ENCODE measurements around the gene ADCY7. TPM values are rescaled to one million over a fixed set of nuclear protein-coding genes. Genes with fewer than 3 reads are reported as not detected.

ADCY7 gene
- total RNA-seq, 1 experiment from 2014 or later: 34.2 TPM

DNA sequence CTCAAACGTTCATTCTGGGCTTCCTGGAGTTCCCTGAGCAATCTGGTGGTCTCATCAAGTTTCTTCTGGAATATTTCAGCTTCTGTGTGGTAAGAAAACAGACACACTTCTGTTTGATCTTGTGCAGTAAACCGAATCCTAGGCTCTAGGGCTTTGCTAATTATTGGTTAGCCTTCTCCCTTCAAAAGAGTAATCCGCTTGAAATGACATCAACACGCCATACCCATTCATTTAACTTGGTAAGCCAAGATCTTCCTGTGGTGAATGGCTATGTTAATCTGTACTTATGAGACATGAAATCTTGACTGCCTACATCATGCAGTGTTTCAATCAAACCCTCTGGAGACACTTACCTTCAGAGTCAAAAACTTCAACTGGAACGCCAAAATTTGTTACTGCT is 54.0 kb downstream of the ADCY7 start:
- no peak overlapping the region for H3K27ac ChIP-seq (ENCODE audit: low read depth, low read length)
- H3K4me3 ChIP-seq (replicated peaks in 1 of 2; ENCODE audit: low read depth in 1 of 2, low read length in 2 of 2): no peak overlapping the region
- no peak for DNase-seq (ENCODE audit: low read depth, low spot score)
- H3K9ac ChIP-seq (ENCODE audit: low read length): no peak overlapping the region
- no peaks in the 10 kb centered on the region for H3K79me2 ChIP-seq (ENCODE audit: insufficient read depth, low read length)
- no peaks in the 10 kb centered on the region for H3K27me3 ChIP-seq (ENCODE audit: insufficient read depth, low read length)
- no peaks in the 10 kb centered on the region for H3K9me3 ChIP-seq (ENCODE audit: control insufficient read depth in 1 of 2, insufficient read depth in 1 of 2, low read depth in 1 of 2, low read length in 2 of 2)
- H2AFZ ChIP-seq (ENCODE audit: low read depth, low read length, poor library complexity, severe bottlenecking): no peak overlapping the region
- no TSS peak for BruUV-seq (replicated peaks)
- intact Hi-C loops (cut with micrococcal nuclease): loop anchor here (5.0 kb wide), 1 partner anchor 347 kb away; no protein-coding TSS in a partner anchor
- no peak for ATAC-seq
- no peaks in the 10 kb centered on the region for H3K4me1 ChIP-seq (ENCODE audit: control insufficient read depth in 1 of 2, insufficient read depth in 2 of 2, low read length in 2 of 2)
- no peaks in the 10 kb centered on the region for H3K9me2 ChIP-seq (ENCODE audit: insufficient read depth)
- no peak overlapping the region for H3K4me2 ChIP-seq (ENCODE audit: low read length)
- CTCF ChIA-PET: no interaction called here
- no peaks in the 10 kb centered on the region for H4K20me1 ChIP-seq (ENCODE audit: insufficient read depth)
- POLR2A ChIA-PET: no interaction called here
- TF ChIP-seq FOSL1 (IDR thresholded peaks at IDR 0.05; ENCODE audit: low read depth): no peak
- TF ChIP-seq EGR1 (IDR thresholded peaks at IDR 0.05; ENCODE audit: low read depth): no peak
- no peak for TF ChIP-seq YY1 (IDR thresholded peaks at IDR 0.05; ENCODE audit: extremely low read depth, insufficient replicate concordance, low read depth, low read length)
- no peak for TF ChIP-seq TCF7L2 (IDR thresholded peaks at IDR 0.05; ENCODE audit: borderline replicate concordance, extremely low read depth, insufficient read depth, insufficient read length)
- TF ChIP-seq CBX3 (IDR thresholded peaks at IDR 0.05; ENCODE audit: low read depth): no peak
- no peak for TF ChIP-seq JUND (IDR thresholded peaks at IDR 0.05)
- TF ChIP-seq SP1 (IDR thresholded peaks at IDR 0.05; ENCODE audit: low read depth): no peak
- TF ChIP-seq EZH2 (IDR thresholded peaks at IDR 0.05): no peak
- no peak for TF ChIP-seq CEBPB (IDR thresholded peaks at IDR 0.05; ENCODE audit: low read depth)
- TF ChIP-seq, protein P1, sequence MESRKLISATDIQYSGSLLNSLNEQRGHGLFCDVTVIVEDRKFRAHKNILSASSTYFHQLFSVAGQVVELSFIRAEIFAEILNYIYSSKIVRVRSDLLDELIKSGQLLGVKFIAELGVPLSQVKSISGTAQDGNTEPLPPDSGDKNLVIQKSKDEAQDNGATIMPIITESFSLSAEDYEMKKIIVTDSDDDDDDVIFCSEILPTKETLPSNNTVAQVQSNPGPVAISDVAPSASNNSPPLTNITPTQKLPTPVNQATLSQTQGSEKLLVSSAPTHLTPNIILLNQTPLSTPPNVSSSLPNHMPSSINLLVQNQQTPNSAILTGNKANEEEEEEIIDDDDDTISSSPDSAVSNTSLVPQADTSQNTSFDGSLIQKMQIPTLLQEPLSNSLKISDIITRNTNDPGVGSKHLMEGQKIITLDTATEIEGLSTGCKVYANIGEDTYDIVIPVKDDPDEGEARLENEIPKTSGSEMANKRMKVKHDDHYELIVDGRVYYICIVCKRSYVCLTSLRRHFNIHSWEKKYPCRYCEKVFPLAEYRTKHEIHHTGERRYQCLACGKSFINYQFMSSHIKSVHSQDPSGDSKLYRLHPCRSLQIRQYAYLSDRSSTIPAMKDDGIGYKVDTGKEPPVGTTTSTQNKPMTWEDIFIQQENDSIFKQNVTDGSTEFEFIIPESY (IDR thresholded peaks at IDR 0.05; ENCODE audit: extremely low read depth, insufficient replicate concordance, low read length): no peak
- TF ChIP-seq RAD21 (IDR thresholded peaks at IDR 0.05; ENCODE audit: low read depth): no peak
- TF ChIP-seq SIN3A (IDR thresholded peaks at IDR 0.05; ENCODE audit: low read depth): no peak
- no peak for TF ChIP-seq EZH2phosphoT487 (IDR thresholded peaks at IDR 0.05; ENCODE audit: borderline replicate concordance)
- TF ChIP-seq POLR2A (IDR thresholded peaks at IDR 0.05; ENCODE audit: borderline replicate concordance, extremely low read depth, insufficient read depth, insufficient read length): no peak
- TF ChIP-seq ZFX (IDR thresholded peaks at IDR 0.05): no peak
- TF ChIP-seq, protein P2, sequence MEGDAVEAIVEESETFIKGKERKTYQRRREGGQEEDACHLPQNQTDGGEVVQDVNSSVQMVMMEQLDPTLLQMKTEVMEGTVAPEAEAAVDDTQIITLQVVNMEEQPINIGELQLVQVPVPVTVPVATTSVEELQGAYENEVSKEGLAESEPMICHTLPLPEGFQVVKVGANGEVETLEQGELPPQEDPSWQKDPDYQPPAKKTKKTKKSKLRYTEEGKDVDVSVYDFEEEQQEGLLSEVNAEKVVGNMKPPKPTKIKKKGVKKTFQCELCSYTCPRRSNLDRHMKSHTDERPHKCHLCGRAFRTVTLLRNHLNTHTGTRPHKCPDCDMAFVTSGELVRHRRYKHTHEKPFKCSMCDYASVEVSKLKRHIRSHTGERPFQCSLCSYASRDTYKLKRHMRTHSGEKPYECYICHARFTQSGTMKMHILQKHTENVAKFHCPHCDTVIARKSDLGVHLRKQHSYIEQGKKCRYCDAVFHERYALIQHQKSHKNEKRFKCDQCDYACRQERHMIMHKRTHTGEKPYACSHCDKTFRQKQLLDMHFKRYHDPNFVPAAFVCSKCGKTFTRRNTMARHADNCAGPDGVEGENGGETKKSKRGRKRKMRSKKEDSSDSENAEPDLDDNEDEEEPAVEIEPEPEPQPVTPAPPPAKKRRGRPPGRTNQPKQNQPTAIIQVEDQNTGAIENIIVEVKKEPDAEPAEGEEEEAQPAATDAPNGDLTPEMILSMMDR (IDR thresholded peaks at IDR 0.05 in 2 of 3, conservative IDR thresholded peaks at IDR 0.05 in 1 of 3; ENCODE audit: borderline replicate concordance in 1 of 3, insufficient read depth in 1 of 3, low read depth in 2 of 3, low read length in 2 of 3): no peak
- peaks cover 45 to 72% of the 10 kb centered on the region in 2 experiments for H3K36me3 ChIP-seq (ENCODE audit: control insufficient read depth in 1 of 2, insufficient read depth in 2 of 2, low read length in 2 of 2)
- RAD21 ChIA-PET (ENCODE audit: low non-redundant PET in 1 of 2, low total read pairs in 2 of 2, uncharacterized antibody in 2 of 2, unreplicated experiment in 2 of 2): no interaction called here
